Osteoblast (primary cell): Measurements from ENCODE around the gene GPR78. TPM values are rescaled to one million over a fixed set of nuclear protein-coding genes. Genes with fewer than 3 reads are reported as not detected.
A peak's percentile ranks its signal among the peaks of the same experiment; 100 is the strongest.

Experiments
- DNase-seq: peaks from one replicate; pipeline ENCODE4 v3.0.0; 2011; ENCODE audit warnings: low spot score, mixed read lengths; ENCODE audit not compliant: insufficient read length; ENCODE audit errors: missing footprints
- H2AFZ ChIP-seq: 2 replicates; pipeline ENCODE4 v1.6.0; 2011; ENCODE audit warnings: mild to moderate bottlenecking, low read length
- H3K27ac ChIP-seq: 2 replicates; pipeline ENCODE4 v1.5.1; 2011; ENCODE audit warnings: mild to moderate bottlenecking, low read depth, low read length, moderate library complexity
- H3K27me3 ChIP-seq: 2 replicates; pipeline ENCODE4 v1.6.0; 2012; ENCODE audit warnings: mild to moderate bottlenecking, control low read depth, inconsistent platforms, low read length, moderate library complexity; ENCODE audit not compliant: insufficient read depth
- H3K36me3 ChIP-seq: 2 replicates; pipeline ENCODE4 v1.5.1; 2011; ENCODE audit warnings: mild to moderate bottlenecking, low read length, control low read depth, moderate library complexity; ENCODE audit not compliant: insufficient read depth
- H3K4me1 ChIP-seq: 2 replicates; pipeline ENCODE4 v1.5.1; 2011; ENCODE audit warnings: mild to moderate bottlenecking, low read length, control low read depth, moderate library complexity; ENCODE audit not compliant: insufficient read depth
- H3K4me2 ChIP-seq: 2 replicates; pipeline ENCODE4 v1.6.0; 2011; ENCODE audit warnings: mild to moderate bottlenecking, low read length; ENCODE audit not compliant: insufficient read depth
- H3K4me3 ChIP-seq: fragments of 200-600 bp; sonication (generic); 3 replicates; pipeline ENCODE4 v1.5.1; 2012; ENCODE audit warnings: mild to moderate bottlenecking, low read length, inconsistent platforms; ENCODE audit not compliant: insufficient read depth
- H3K79me2 ChIP-seq: 2 replicates; pipeline ENCODE4 v1.6.0; 2012; ENCODE audit warnings: mild to moderate bottlenecking, low read length, control low read depth, inconsistent platforms; ENCODE audit not compliant: insufficient read depth
- H3K9me3 ChIP-seq: 2 replicates; pipeline ENCODE4 v1.5.1; 2011; ENCODE audit warnings: low read depth, low read length, control low read depth
- H4K20me1 ChIP-seq: 2 replicates; pipeline ENCODE4 v1.6.0; 2012; ENCODE audit warnings: mild to moderate bottlenecking, low read length, control low read depth; ENCODE audit not compliant: insufficient read depth
- total RNA-seq: library from RNA; depleted of rRNA; stranded (reverse); fragments of >200 nt; gene quantifications from 2 replicates; pipeline ENCODE4 v1.2.3, GENCODE V29; 2012
- TF ChIP-seq, protein P1 (sequence below): IDR thresholded peaks from 2 replicates; pipeline ENCODE4 v1.5.1; 2011; ENCODE audit warnings: mild to moderate bottlenecking, low read depth, low read length, moderate library complexity; ENCODE audit errors: extremely low read depth

GPR78 gene
- total RNA-seq, 1 donor = 1.8 TPM

DNA sequence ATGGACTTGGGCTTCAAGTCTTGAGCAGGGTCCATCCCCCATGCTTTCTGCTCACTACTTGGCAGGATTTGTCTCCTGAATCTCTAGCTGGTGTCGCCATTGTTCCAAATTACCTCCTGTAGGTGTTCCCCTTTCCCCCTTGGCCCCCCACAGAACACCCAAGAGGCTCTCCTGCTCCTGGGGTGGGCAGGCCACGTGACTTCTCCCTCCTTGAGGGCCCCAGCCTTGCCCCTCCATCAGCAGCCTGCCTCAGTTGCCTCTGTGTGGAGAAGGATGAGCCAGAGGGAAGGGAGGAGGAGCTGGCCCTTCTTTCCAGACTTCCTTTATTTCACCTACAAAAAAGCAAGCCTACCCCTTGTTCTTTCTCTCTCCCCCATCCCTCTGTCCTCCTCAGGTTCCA is 1.8 kb downstream of the GPR78 start:
- Histone ChIP-seq H3K4me1 (no peaks in the 10 kb centered on the region), H3K27ac (no peak overlapping the region), H3K9me3 (no peaks in the 10 kb centered on the region), H2AFZ (no peak overlapping the region), H4K20me1 (no peaks in the 10 kb centered on the region), H3K4me3 (no peak overlapping the region), H3K36me3 (no peaks in the 10 kb centered on the region), H3K4me2 (no peak overlapping the region), H3K79me2 (no peaks in the 10 kb centered on the region), H3K27me3 (peaks cover 40% of the 10 kb centered on the region)
- peak; percentile 67 for DNase-seq
- TF ChIP-seq, protein P1, sequence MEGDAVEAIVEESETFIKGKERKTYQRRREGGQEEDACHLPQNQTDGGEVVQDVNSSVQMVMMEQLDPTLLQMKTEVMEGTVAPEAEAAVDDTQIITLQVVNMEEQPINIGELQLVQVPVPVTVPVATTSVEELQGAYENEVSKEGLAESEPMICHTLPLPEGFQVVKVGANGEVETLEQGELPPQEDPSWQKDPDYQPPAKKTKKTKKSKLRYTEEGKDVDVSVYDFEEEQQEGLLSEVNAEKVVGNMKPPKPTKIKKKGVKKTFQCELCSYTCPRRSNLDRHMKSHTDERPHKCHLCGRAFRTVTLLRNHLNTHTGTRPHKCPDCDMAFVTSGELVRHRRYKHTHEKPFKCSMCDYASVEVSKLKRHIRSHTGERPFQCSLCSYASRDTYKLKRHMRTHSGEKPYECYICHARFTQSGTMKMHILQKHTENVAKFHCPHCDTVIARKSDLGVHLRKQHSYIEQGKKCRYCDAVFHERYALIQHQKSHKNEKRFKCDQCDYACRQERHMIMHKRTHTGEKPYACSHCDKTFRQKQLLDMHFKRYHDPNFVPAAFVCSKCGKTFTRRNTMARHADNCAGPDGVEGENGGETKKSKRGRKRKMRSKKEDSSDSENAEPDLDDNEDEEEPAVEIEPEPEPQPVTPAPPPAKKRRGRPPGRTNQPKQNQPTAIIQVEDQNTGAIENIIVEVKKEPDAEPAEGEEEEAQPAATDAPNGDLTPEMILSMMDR = no peak

DNA sequence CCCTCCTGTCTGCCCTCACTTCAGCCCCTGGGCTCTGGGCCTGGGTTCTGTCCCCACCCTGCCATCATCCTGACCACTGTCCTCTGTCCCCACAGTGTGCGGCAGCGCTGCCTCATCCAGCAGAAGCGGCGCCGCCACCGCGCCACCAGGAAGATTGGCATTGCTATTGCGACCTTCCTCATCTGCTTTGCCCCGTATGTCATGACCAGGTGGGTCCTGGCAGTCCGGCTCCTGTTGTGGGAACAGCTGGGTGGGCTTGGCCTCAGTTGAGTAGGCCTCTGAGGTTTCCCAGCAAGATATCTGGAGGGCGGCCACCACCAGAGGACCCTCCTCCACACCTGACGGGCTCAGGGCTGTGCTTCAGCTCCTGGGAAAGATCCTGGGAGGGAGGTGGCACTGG is 2.2 kb downstream of the GPR78 start:
- Histone ChIP-seq H3K27me3 (peaks cover 38% of the 10 kb centered on the region), H3K79me2 (no peaks in the 10 kb centered on the region), H3K4me2 (no peak overlapping the region), H2AFZ (no peak overlapping the region), H4K20me1 (no peaks in the 10 kb centered on the region), H3K36me3 (no peaks in the 10 kb centered on the region), H3K27ac (no peak overlapping the region), H3K4me1 (no peaks in the 10 kb centered on the region), H3K4me3 (no peak overlapping the region), H3K9me3 (no peaks in the 10 kb centered on the region)
- TF ChIP-seq, protein P1 = no peak
- DNase-seq = peak; percentile 39

DNA sequence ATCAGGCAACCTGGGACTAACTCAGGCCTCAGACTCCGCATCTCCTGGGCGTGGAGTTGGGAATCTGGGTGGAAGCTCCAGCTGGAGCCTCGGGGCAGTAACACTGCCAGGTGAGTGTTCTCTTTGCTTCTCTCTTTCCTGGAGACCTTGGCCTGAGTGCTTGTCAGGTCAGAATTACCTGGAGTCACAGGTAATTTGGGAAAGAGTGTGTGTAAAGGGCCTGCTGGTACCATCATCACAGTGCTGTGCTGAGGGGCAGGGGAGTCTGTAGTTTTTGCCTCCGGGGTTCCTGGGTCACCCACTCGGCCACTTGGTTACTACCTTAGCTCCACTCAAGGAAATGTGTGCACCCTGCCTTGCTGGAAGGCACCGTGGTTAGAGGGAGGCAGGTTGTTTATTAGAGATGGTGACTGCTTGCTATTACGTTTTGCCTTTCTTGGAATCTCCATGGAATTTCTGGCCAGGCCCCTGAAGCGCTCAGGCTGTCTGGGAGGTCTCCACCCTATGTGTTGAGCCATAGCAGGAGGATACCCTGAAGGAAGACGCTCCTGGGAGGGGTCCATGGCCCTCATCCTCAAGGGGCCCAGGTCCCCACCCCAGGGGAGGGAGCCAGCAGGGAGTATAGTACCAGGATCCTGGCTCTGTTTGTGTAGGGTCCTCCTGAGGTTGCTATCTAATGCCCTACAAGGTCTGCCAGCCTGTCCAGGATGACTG is 2.9 kb downstream of the GPR78 start:
- H3K4me1 ChIP-seq = no peaks in the 10 kb centered on the region
- no peaks in the 10 kb centered on the region for H3K36me3 ChIP-seq
- peak; percentile 58 for DNase-seq
- TF ChIP-seq, protein P1 = no peak
- peaks cover 37% of the 10 kb centered on the region for H3K27me3 ChIP-seq
- no peak overlapping the region for H3K4me2 ChIP-seq
- H3K9me3 ChIP-seq = no peaks in the 10 kb centered on the region
- no peak overlapping the region for H3K27ac ChIP-seq
- no peaks in the 10 kb centered on the region for H4K20me1 ChIP-seq
- H2AFZ ChIP-seq = no peak overlapping the region
- H3K79me2 ChIP-seq = no peaks in the 10 kb centered on the region
- no peak overlapping the region for H3K4me3 ChIP-seq

DNA sequence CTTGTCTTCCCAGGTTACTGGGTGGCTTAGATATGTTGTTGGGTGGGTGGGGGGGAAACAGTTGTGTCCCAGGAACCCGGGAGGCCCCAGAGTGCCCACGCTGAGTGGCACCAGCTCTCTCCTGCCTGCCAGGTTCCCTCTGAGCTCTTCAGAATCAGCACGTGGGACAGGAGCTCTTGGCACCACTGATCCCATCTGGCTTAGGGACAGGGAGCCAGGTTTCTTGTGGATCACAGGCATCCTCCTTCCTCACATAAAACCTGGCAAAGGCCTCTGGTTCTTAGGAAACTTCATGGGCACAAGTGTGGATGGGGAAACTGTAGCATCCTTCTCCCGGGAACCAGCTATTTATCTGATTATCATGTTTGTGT is 3.4 kb downstream of the GPR78 start:
- Histone ChIP-seq H3K27ac (no peak overlapping the region), H3K4me1 (no peaks in the 10 kb centered on the region), H3K9me3 (no peaks in the 10 kb centered on the region), H4K20me1 (no peaks in the 10 kb centered on the region), H3K27me3 (peaks cover 36% of the 10 kb centered on the region), H3K4me3 (no peak overlapping the region), H3K4me2 (no peak overlapping the region), H2AFZ (no peak overlapping the region), H3K79me2 (no peaks in the 10 kb centered on the region), H3K36me3 (no peaks in the 10 kb centered on the region)
- DNase-seq = peak; percentile 62
- TF ChIP-seq, protein P1 = no peak
